PC-9 (cell line): ENCODE data around the gene SLC30A10. TPM values are rescaled to one million over a fixed set of nuclear protein-coding genes. Genes with fewer than 3 reads are reported as not detected.
"Not testable (repeated sequence)": the region's sequence is repeated elsewhere in the genome, so short reads cannot be mapped to it uniquely, and the experiment has no call there.

Experiments used
- BruUV-seq: library from RNA; stranded (reverse); fragments of 400-500 nt; replicated peaks from 2 replicates; lab custom pipeline; 2021; lab: Mats Ljungman, UMichigan
- CTCF ChIA-PET: fragments of 300-600 bp; sonication (Branson Sonifier 250); formaldehyde crosslinking; loops from one replicate; lab custom pipeline; 2022; ENCODE audit warnings: antibody characterized with exemption; lab: Charles Lee
- POLR2A ChIA-PET: fragments of 300-600 bp; sonication (Branson Sonifier 250); formaldehyde crosslinking; loops from one replicate; lab custom pipeline; 2022; ENCODE audit warnings: antibody characterized with exemption; ENCODE audit not compliant: unreplicated experiment; lab: Charles Lee
- DNase-seq, 2 experiments: peaks; one replicate each; pipeline versions ENCODE4 v3.0.0 to v3.0.0-alpha.2; 2015 to 2022; ENCODE audit warnings: mixed read lengths in 1 of 2
- H2AFZ ChIP-seq: fragments of 200-600 bp; sonication (generic); 2 replicates; pipeline ENCODE4 v1.8.1; 2017; ENCODE audit warnings: antibody characterized with exemption
- H3F3A ChIP-seq: fragments of 200-600 bp; sonication (generic); 2 replicates; pipeline ENCODE4 v1.8.1; 2017; ENCODE audit warnings: antibody characterized with exemption, mild to moderate bottlenecking, low read depth; ENCODE audit not compliant: insufficient read depth
- H3K27ac ChIP-seq: fragments of 200-600 bp; sonication (generic); 2 replicates; pipeline ENCODE4 v1.6.1; 2016; ENCODE audit warnings: mixed run types
- H3K27me3 ChIP-seq: fragments of 200-600 bp; sonication (generic); 2 replicates; pipeline ENCODE4 v1.6.1; 2016; ENCODE audit warnings: low read depth, mixed run types; ENCODE audit not compliant: insufficient read depth
- H3K36me3 ChIP-seq: fragments of 200-600 bp; sonication (generic); 2 replicates; pipeline ENCODE4 v1.6.1; 2016; ENCODE audit warnings: low read depth, mixed run types
- H3K4me1 ChIP-seq: fragments of 200-600 bp; sonication (generic); replicated peaks from 2 replicates; pipeline ENCODE4 v1.6.1; 2016; ENCODE audit warnings: mixed run types; ENCODE audit not compliant: insufficient read depth
- H3K4me2 ChIP-seq: fragments of 200-600 bp; sonication (generic); 2 replicates; pipeline ENCODE4 v1.6.1; 2017; ENCODE audit warnings: mixed run types
- H3K4me3 ChIP-seq: fragments of 200-600 bp; sonication (generic); 2 replicates; pipeline ENCODE4 v1.6.1; 2016; ENCODE audit warnings: mixed run types
- H3K79me2 ChIP-seq: fragments of 200-600 bp; sonication (generic); 2 replicates; pipeline ENCODE4 v1.6.1; 2017; ENCODE audit warnings: low read depth, mixed run types
- H3K9me2 ChIP-seq: fragments of 200-600 bp; sonication (generic); 2 replicates; pipeline ENCODE4 v1.8.1; 2017; ENCODE audit warnings: mild to moderate bottlenecking; ENCODE audit not compliant: insufficient read depth
- H3K9me3 ChIP-seq: fragments of 200-600 bp; sonication (generic); 2 replicates; pipeline ENCODE4 v1.8.1; 2016; ENCODE audit warnings: low read depth; ENCODE audit not compliant: insufficient read depth
- H4K20me1 ChIP-seq: fragments of 200-600 bp; sonication (generic); 2 replicates; pipeline ENCODE4 v1.8.1; 2017; ENCODE audit not compliant: insufficient read depth
- CTCF ChIP-seq: fragments of 200-600 bp; sonication (generic); conservative IDR thresholded peaks from 2 replicates; pipeline ENCODE4 v1.6.1; 2017; ENCODE audit warnings: mixed run types, antibody characterized with exemption, mild to moderate bottlenecking, moderate library complexity
- EZH2 ChIP-seq: fragments of 200-600 bp; sonication (generic); IDR thresholded peaks from 2 replicates; pipeline ENCODE4 v1.8.0; 2017; ENCODE audit warnings: antibody characterized with exemption, low read depth
- intact Hi-C: fragments of 100-400 bp; cut with micrococcal nuclease; formaldehyde crosslinking; loops from one replicate; pipeline ENCODE4 v1.10.0; 2022; ENCODE audit not compliant: unreplicated experiment
- total RNA-seq: library from RNA; stranded (reverse); gene quantifications from 2 replicates; pipeline ENCODE4 v1.2.3, GENCODE V29; 2021

The SLC30A10 gene
- total RNA-seq, 1 experiment from 2014 or later: not detected

DNA sequence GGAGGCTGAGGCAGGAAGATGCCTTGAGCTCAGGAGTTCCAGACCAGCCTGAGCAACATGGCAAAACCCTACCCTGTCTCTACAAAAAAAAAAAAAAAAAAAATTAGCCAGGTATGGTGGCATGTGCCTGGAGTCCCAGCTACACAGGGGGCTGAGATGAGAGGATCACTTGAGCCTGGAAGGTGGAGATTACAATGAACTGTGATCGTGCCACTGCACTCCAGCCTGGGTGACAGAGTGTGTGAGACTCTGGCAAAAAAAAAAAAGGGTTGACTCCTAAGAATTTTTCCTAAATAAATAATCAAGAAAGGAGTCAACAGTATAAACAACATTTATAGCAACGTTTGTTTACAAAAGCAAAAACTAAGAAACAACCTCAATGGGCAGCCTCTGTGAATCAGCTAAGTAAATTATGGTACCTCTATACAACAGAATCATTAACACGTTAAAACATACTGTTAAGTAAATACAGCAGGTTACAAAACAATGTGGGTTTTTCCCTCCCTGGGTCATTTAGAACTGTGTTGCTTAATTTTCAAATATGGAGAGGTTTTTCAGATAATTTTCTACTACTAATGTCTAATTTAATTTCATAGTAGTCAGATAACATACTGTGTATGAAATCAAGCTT lies 56.8 kb downstream of the SLC30A10 start:
- POLR2A ChIA-PET: no interaction called here
- no TSS peak for BruUV-seq
- TF ChIP-seq EZH2 (no peak), CTCF (no peak)
- Histone ChIP-seq H3K9me3 (no peaks in the 10 kb centered on the region), H4K20me1 (no peaks in the 10 kb centered on the region), H3K27me3 (no peaks in the 10 kb centered on the region), H3K4me1 (no peaks in the 10 kb centered on the region), H3F3A (no peaks in the 10 kb centered on the region), H3K4me3 (no peak overlapping the region), H3K9me2 (no peaks in the 10 kb centered on the region), H2AFZ (0 out of 2 replicates have a peak overlapping the region, but pooled peaks have one; percentile 43), H3K4me2 (no peak overlapping the region), H3K36me3 (no peaks in the 10 kb centered on the region), H3K79me2 (no peaks in the 10 kb centered on the region), H3K27ac (no peak overlapping the region)
- intact Hi-C loops: no loop called here
- CTCF ChIA-PET: no interaction called here
- no peak for DNase-seq

GRCh38 chr1:219868615-219869014 lies 59.7 kb downstream of the SLC30A10 start:
- BruUV-seq, intact Hi-C loops, DNase-seq: not testable (repeated sequence)

More at GRCh38 chr1:219868615-219869014, 59.7 kb downstream of the SLC30A10 start:
- H3K27me3 ChIP-seq, H3F3A ChIP-seq, H3K9me3 ChIP-seq, H3K36me3 ChIP-seq, H3K4me1 ChIP-seq, H3K4me3 ChIP-seq, H2AFZ ChIP-seq, CTCF ChIA-PET, H3K9me2 ChIP-seq, POLR2A ChIA-PET, H4K20me1 ChIP-seq, H3K79me2 ChIP-seq, H3K4me2 ChIP-seq, H3K27ac ChIP-seq: not testable (repeated sequence)

Other genes with a start within 250 kb of the SLC30A10 start
- gene EPRS1, start 117.9 kb upstream of the SLC30A10 start, total RNA-seq: 158 and 182 TPM in 2 replicates
- 41.5 and 50.8 TPM in 2 replicates for gene BPNT1, start 161.2 kb upstream of the SLC30A10 start, total RNA-seq
- gene IARS2, start 165.6 kb upstream of the SLC30A10 start, total RNA-seq: 128 and 155 TPM in 2 replicates